HG03097 (cell line): Measurements from ENCODE around the gene LSM14A.
"Not testable (repeated sequence)": the region's sequence is repeated elsewhere in the genome, so short reads cannot be mapped to it uniquely, and the experiment has no call there.

Source experiments
- ATAC-seq: cut with Tn5 transposase; IDR thresholded peaks from one replicate; pipeline ENCODE4 v1.9.1; 2021; ENCODE audit not compliant: unreplicated experiment, low FRiP score

Gene LSM14A

DNA sequence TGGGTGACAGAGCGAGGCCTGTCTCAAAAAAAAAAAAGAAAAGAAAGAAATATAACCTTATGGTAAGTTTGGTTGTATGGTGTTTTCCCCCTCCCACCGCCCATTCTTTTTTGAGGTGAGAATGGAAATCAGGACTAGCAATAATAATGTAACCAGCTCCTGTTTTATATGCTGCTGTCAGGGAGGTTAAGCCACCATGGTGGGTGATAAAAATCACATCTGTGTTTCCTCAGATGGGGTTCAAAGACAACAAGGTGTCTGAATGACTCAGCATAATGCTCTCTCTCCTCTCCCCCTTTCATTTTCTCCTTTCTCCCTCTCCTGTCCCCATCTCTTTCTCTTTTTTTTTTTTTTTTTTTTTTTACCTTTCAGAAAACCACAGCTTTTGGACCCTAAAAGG, 53.7 kb downstream of the LSM14A start:
- ATAC-seq, result no peak

GRCh38 chr19:34228347-34228746, 56.0 kb downstream of the LSM14A start:
- ATAC-seq, result no peak

GRCh38 chr19:34228762-34229161, 56.5 kb downstream of the LSM14A start:
- ATAC-seq, result no peak

DNA sequence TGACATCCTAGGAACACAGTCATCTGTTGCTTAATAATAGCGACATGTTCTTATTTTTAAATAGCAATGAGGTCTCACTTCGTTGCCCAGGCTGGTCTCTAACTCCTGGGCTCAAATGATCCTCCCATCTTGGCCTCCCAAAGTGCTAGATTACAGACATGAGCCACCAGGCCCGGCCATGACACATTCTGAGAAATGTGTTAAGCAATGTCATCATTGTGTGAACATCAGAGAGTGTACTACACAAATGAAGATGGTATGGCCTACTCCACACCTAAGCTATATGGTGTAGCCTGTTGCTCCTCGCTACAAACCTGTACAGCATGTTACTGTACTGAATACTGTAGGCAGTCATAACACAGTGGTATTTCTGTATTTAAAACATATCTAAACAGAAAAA, 57.4 kb downstream of the LSM14A start:
- no peak for ATAC-seq

GRCh38 chr19:34230820-34231219, 58.5 kb downstream of the LSM14A start:
- ATAC-seq, result no peak

- no peak for ATAC-seq
Observed at GRCh38 chr19:34231439-34231838, 59.1 kb downstream of the LSM14A start.

DNA sequence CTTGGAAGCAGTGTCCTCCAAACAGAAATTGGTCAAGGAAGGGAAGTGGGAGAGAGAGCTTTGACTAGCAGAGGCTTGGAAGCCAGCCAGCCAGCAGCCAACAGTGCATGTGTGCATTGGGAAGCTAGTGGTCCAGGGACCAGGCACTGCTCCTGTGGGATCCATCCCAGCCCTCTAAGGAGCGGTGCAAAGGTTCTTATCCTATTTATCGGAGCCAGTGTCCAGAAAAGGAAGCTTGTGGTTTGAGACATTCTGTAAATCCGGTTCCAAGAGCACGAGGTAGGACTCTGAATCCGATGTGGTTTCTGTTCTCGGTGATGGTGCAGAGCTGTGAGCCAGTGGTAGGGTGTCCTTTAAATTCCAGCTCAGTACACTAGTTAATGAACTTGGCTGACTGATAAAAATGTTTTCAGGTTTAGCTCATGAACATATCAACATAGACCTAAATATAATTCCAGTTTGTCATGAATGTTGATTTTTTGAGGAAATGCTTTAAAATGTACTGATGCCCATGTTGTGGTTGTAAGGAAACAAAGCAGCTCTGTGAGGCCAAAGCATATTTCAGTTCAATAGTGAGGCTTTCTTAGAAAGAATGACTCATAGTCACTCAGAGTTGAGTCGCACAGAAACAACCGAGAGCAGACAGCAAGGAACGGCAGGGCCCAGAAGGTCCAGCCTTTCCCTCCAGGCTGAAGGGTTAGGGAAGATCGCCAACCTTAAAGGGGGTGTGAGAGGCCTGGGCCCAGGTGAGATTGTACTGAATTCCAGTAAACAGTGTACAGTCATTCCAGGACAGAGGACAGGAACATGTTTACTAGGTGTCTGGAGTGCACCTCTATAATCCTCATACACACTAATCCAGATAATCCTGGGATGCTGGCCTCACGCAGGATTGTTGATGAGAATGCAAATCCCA, 60.5 kb downstream of the LSM14A start:
- ATAC-seq, result no peak

- no peak for ATAC-seq
Observed at GRCh38 chr19:34235425-34235940, 63.2 kb downstream of the LSM14A start.

DNA sequence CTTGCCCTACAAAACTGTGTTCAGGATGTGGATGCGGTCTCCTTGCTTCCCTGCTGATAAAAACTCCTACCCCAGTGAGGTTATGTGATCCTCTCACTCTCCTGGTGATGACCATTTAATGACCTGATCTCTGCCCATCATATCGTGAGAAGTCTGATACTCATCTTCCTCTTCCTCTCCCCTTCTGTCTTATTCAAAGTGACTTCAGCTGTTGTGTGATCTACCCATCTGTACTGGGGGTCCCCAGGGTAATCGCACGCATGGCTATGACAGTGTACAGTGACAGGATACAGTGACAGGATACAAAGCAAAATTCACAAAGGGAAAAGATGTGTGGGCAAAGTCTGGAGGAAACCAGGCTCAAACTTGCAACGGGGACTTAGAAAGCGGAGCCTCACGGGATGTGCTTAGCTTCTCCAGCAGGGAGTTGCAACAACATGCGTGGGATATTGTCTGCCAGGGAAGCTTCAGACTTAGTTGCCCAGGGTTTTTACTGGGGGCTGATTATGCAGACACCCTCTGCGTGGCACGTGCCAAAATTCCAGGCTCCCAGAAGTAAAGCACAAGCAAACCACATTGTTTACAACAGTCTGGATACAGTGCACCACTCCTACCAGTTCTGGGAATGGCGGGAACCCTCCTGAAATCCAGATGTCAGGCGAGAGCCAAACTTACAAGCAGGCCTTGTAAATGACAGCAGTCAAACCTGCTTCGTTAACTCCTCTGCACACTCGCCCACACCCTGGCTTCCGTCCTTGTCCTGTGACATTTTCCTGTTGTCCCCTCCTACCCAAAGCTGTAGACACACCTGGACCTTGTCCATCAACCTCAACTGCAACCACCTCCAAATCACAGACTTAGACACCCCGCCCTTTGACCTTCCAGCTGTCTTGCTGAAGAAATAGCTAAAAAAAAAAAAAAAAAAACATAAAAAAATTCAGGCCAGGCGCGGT, 64.0 kb downstream of the LSM14A start:
- ATAC-seq, result no peak

DNA sequence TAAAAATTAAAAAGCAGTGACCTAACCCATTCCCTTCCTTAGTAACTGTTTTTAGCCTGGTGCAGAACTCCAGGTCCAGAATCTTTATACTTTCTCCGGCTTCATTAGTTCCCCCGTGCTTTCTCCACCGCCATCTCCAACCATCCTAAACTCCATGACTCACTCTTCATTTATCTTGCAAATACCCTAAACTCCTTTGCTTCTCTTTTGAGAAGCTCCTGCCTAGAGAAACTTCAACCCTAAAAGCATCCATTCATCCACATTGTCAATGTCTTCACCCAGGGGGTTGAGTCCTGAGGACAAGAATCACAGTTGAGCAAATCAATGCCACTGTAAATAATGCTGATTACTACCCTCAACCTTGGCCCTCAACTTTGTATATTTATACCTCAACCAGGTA, 65.0 kb downstream of the LSM14A start:
- no peak for ATAC-seq

GRCh38 chr19:34237939-34238338, 65.6 kb downstream of the LSM14A start:
- no peak for ATAC-seq

- no peak for ATAC-seq
Observed at GRCh38 chr19:34241513-34242337, 69.4 kb downstream of the LSM14A start.

- ATAC-seq, result not testable (repeated sequence)
Observed at GRCh38 chr19:34243138-34243875, 71.0 kb downstream of the LSM14A start.

DNA sequence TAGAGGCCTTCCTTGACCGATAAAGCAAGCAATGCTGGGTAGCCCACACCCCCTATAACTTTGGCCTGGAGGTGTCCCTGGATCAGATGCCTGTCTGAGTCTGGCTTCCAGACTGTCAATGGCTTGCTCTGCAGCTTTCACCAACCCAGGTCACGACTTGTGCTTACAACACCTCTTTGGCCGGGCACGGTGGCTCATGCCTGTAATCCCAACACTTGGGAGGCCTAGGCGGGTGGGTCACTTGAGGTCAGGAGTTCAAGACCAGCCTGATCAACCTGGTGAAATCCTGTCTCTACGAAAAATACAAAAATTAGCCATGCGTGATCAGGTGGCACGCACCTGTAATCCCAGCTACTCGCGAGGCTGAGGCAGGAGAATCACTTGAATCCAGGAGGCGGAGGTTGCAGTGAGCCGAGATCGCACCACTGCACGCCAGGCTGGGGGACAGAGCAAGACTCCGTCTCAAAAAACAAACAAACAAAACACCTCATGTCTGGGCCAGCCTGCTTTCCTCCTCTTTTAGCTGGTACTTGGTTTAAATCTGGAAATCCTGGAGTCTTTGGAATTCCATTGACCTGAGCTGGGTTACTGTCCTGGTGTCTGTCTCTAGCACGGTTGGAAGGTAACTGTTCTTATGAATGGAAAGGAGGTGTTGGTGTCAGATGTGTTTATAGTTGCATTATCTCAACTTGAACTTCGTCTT, 71.7 kb downstream of the LSM14A start:
- ATAC-seq, result no peak

GRCh38 chr19:34244611-34245299, 72.5 kb downstream of the LSM14A start:
- ATAC-seq, result no peak

GRCh38 chr19:34246340-34246739, 74.0 kb downstream of the LSM14A start:
- ATAC-seq, result no peak

GRCh38 chr19:34248941-34249340, 76.6 kb downstream of the LSM14A start:
- ATAC-seq, result no peak

- ATAC-seq, result not testable (repeated sequence)
Observed at GRCh38 chr19:34253167-34253566, 80.9 kb downstream of the LSM14A start.
